Thoracic aorta (tissue), 2 donors: ENCODE measurements around the gene DSG3. TPM values are rescaled to one million over a fixed set of nuclear protein-coding genes. Genes with fewer than 3 reads are reported as not detected.

Source experiments
- ATAC-seq: fragments of 150-250 bp; one replicate; pipeline ENCODE4 v1.8.0; 2017; ENCODE audit warnings: low read depth; ENCODE audit not compliant: insufficient number of reproducible peaks, low FRiP score
- DNase-seq: peaks from one replicate; pipeline ENCODE4 v3.0.0-alpha.2; 2020; ENCODE audit warnings: low spot score
- H3K27ac ChIP-seq, 2 donors: fragments of 200-600 bp; sonication (generic); 1 replicate in 1 of 2; 2 replicates in 1 of 2; pipeline ENCODE4 v1.5.1; 2016; ENCODE audit warnings: mild to moderate bottlenecking in 2 of 2, moderate library complexity in 2 of 2
- H3K27me3 ChIP-seq: fragments of 200-600 bp; sonication (generic); replicated peaks from 2 replicates; pipeline ENCODE4 v1.6.0; 2016; ENCODE audit warnings: mild to moderate bottlenecking; ENCODE audit not compliant: insufficient read depth
- H3K36me3 ChIP-seq: fragments of 200-600 bp; sonication (generic); one replicate; pipeline ENCODE4 v1.5.1; 2016
- H3K4me1 ChIP-seq, 2 donors: fragments of 200-600 bp; sonication (generic); 1 replicate in 1 of 2; 2 replicates in 1 of 2; pipeline versions ENCODE4 v1.5.1 to v1.6.0; 2016; ENCODE audit warnings: low read depth in 2 of 2, mild to moderate bottlenecking in 1 of 2; ENCODE audit not compliant: control insufficient read depth in 1 of 2
- H3K4me3 ChIP-seq: fragments of 200-600 bp; sonication (generic); 2 replicates; pipeline ENCODE4 v1.5.1; 2016; ENCODE audit warnings: mild to moderate bottlenecking
- H3K9me3 ChIP-seq: fragments of 200-600 bp; sonication (generic); 2 replicates; pipeline ENCODE4 v1.5.1; 2016
- total RNA-seq, 2 donors: library from RNA; depleted of rRNA; stranded (reverse); fragments of >200 nt; gene quantifications; one replicate each; pipeline versions ENCODE4 v1.1.0 to v1.2.3, GENCODE V29; 2016
- TF ChIP-seq, protein P1 (sequence below): fragments of 200-600 bp; sonication (generic); IDR thresholded peaks from one replicate; pipeline ENCODE4 v1.5.1; 2019; ENCODE audit warnings: antibody characterized with exemption

DSG3 gene, protein sequence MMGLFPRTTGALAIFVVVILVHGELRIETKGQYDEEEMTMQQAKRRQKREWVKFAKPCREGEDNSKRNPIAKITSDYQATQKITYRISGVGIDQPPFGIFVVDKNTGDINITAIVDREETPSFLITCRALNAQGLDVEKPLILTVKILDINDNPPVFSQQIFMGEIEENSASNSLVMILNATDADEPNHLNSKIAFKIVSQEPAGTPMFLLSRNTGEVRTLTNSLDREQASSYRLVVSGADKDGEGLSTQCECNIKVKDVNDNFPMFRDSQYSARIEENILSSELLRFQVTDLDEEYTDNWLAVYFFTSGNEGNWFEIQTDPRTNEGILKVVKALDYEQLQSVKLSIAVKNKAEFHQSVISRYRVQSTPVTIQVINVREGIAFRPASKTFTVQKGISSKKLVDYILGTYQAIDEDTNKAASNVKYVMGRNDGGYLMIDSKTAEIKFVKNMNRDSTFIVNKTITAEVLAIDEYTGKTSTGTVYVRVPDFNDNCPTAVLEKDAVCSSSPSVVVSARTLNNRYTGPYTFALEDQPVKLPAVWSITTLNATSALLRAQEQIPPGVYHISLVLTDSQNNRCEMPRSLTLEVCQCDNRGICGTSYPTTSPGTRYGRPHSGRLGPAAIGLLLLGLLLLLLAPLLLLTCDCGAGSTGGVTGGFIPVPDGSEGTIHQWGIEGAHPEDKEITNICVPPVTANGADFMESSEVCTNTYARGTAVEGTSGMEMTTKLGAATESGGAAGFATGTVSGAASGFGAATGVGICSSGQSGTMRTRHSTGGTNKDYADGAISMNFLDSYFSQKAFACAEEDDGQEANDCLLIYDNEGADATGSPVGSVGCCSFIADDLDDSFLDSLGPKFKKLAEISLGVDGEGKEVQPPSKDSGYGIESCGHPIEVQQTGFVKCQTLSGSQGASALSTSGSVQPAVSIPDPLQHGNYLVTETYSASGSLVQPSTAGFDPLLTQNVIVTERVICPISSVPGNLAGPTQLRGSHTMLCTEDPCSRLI
- under 1 TPM in 1 of 2 donors, not detected in 1; 0.27 TPM for total RNA-seq

- TF ChIP-seq, protein P1, sequence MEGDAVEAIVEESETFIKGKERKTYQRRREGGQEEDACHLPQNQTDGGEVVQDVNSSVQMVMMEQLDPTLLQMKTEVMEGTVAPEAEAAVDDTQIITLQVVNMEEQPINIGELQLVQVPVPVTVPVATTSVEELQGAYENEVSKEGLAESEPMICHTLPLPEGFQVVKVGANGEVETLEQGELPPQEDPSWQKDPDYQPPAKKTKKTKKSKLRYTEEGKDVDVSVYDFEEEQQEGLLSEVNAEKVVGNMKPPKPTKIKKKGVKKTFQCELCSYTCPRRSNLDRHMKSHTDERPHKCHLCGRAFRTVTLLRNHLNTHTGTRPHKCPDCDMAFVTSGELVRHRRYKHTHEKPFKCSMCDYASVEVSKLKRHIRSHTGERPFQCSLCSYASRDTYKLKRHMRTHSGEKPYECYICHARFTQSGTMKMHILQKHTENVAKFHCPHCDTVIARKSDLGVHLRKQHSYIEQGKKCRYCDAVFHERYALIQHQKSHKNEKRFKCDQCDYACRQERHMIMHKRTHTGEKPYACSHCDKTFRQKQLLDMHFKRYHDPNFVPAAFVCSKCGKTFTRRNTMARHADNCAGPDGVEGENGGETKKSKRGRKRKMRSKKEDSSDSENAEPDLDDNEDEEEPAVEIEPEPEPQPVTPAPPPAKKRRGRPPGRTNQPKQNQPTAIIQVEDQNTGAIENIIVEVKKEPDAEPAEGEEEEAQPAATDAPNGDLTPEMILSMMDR: no peak
- no peaks in the 10 kb centered on the region for H3K27me3 ChIP-seq
- no peak for ATAC-seq
- no peaks in the 10 kb centered on the region for H3K4me1 ChIP-seq
- DNase-seq: no peak
- no peak within 1 kb of the TSS for H3K27ac ChIP-seq
- no peaks in the 10 kb centered on the region for H3K36me3 ChIP-seq
- H3K9me3 ChIP-seq: no peaks in the 10 kb centered on the region
- no peak within 1 kb of the TSS for H3K4me3 ChIP-seq
These were observed at the start of gene DSG3 for GRCh38 chr18:31447530-31448191. Gene DSG3 (plus strand): TSS chr18:31447741. CDS start chr18:31447878, 137 bp downstream.

DNA sequence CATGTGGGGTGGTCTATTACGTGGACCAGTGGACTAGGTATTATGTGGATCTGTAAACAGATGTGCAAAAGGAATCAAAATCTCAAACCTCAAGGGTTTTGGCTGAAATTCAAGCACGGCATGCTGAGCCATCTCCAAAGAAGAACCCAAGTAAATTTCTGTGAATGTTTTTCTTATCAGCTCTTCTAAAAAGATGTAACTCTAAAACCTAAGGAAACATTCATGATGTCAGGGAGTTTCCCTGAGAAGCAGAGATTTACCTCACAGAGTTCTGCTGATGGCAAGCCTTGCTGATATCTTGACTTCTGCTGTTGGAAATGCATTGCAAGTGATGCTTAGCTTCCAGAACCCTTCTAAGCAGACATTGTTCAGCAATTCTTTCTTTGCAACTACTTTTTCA lies 49.4 kb upstream of the DSG3 start:
- no peak for ATAC-seq
- no peaks in the 10 kb centered on the region for H3K36me3 ChIP-seq
- H3K27ac ChIP-seq: no peak overlapping the region
- no peaks in the 10 kb centered on the region for H3K9me3 ChIP-seq
- H3K27me3 ChIP-seq: no peaks in the 10 kb centered on the region
- no peaks in the 10 kb centered on the region for H3K4me1 ChIP-seq
- TF ChIP-seq, protein P1: no peak
- H3K4me3 ChIP-seq: no peak overlapping the region
- DNase-seq: no peak

GRCh38 chr18:31399306-31400032 lies 48.1 kb upstream of the DSG3 start:
- H3K36me3 ChIP-seq: no peaks in the 10 kb centered on the region
- H3K9me3 ChIP-seq: no peaks in the 10 kb centered on the region
- DNase-seq (no peak), ATAC-seq (no peak)
- H3K4me3 ChIP-seq: no peak overlapping the region
- no peaks in the 10 kb centered on the region for H3K4me1 ChIP-seq
- TF ChIP-seq, protein P1: no peak
- no peak overlapping the region for H3K27ac ChIP-seq
- no peaks in the 10 kb centered on the region for H3K27me3 ChIP-seq

GRCh38 chr18:31401156-31402025 lies 46.1 kb upstream of the DSG3 start:
- no peaks in the 10 kb centered on the region for H3K36me3 ChIP-seq
- DNase-seq: no peak

More at GRCh38 chr18:31401156-31402025, 46.1 kb upstream of the DSG3 start:
- H3K9me3 ChIP-seq: no peaks in the 10 kb centered on the region
- H3K4me1 ChIP-seq: no peaks in the 10 kb centered on the region
- TF ChIP-seq, protein P1: no peak
- H3K4me3 ChIP-seq: no peak overlapping the region
- H3K27ac ChIP-seq: no peak overlapping the region
- H3K27me3 ChIP-seq: no peaks in the 10 kb centered on the region
- no peak for ATAC-seq
